GM12892 (cell line): ENCODE results near the gene FRMD5.

ENCODE experiments used
- DNase-seq: peaks from one replicate; pipeline ENCODE4 v3.0.0; 2011; ENCODE audit not compliant: insufficient read length
- FAIRE-seq: peaks from 2 replicates; lab custom pipeline; 2011; peaks lifted over from hg19 to GRCh38; lab: Jason Lieb, UNC
- POLR2A ChIP-seq: IDR thresholded peaks from 2 replicates; pipeline ENCODE4 v1.6.1; 2011; ENCODE audit warnings: low read depth, low read length, control low read depth
- POLR2AphosphoS5 ChIP-seq: IDR thresholded peaks from 2 replicates; pipeline ENCODE4 v1.6.1; 2011; ENCODE audit warnings: low read depth, low read length, control low read depth
- TAF1 ChIP-seq: IDR thresholded peaks from 2 replicates; pipeline ENCODE4 v1.6.1; 2011; ENCODE audit warnings: low read depth, mild to moderate bottlenecking, control low read depth, low read length, borderline replicate concordance

Gene FRMD5

GRCh38 chr15:44194323-44195150, 534 bp downstream of the FRMD5 start:
- TF ChIP-seq POLR2AphosphoS5 (no peak), TAF1 (no peak), POLR2A (no peak)
- FAIRE-seq = peak; percentile 24
- peak; percentile 32 for DNase-seq

- no peak for DNase-seq
- TF ChIP-seq TAF1 = no peak
- no peak for TF ChIP-seq POLR2AphosphoS5
- no peak for TF ChIP-seq POLR2A
- FAIRE-seq = no peak
Observed at GRCh38 chr15:44193651-44194322, 1.3 kb downstream of the FRMD5 start.

DNA sequence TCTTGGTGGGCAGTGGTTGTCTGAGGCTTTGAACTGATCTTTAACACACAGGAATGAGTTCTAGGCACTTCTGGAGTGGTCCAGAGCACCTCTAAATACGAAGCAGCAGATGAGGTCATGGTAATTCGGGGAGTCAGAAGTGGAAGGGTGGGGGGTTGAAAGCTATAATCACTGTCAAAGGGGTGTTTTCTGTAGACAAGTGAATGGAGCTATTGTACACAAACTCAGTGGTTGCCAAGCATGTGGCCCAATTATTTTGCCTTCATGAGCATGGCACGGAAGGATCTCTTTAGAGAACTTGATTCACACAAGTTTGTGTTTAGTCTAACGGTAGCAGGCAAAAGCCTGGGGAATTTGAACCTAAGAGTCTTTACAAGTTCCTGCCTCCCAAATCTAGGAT, 6.3 kb downstream of the FRMD5 start:
- DNase-seq = no peak
- FAIRE-seq = no peak
- no peak for TF ChIP-seq TAF1
- no peak for TF ChIP-seq POLR2AphosphoS5
- TF ChIP-seq POLR2A = no peak

DNA sequence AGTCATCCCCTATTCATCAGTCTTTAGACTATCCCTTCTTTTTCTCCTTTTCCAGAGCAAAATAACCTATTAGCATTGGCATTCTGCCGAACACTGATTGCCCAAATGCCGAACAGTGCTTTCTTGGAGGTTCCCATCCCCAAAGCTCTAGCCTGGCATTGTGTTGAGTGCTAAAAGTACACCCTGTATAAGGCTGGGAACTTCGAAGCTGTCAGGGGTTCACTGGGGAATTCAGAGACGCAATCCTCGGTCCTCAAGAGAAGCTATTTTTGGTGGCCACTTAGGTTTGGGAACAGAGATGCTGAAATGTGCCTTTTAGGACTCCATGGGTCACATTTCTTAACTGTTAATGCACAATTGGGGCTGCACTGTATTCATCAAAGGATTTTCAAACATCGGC, 8.4 kb downstream of the FRMD5 start:
- TF ChIP-seq POLR2A (no peak), TAF1 (no peak), POLR2AphosphoS5 (no peak)
- FAIRE-seq = no peak

GRCh38 chr15:44183363-44183762, 11.7 kb downstream of the FRMD5 start:
- FAIRE-seq (no peak), DNase-seq (no peak)
- TF ChIP-seq TAF1 = no peak
- TF ChIP-seq POLR2A = no peak
- TF ChIP-seq POLR2AphosphoS5 = no peak

More for the DNA sequence above, 8.4 kb downstream of the FRMD5 start:
- no peak for DNase-seq

DNA sequence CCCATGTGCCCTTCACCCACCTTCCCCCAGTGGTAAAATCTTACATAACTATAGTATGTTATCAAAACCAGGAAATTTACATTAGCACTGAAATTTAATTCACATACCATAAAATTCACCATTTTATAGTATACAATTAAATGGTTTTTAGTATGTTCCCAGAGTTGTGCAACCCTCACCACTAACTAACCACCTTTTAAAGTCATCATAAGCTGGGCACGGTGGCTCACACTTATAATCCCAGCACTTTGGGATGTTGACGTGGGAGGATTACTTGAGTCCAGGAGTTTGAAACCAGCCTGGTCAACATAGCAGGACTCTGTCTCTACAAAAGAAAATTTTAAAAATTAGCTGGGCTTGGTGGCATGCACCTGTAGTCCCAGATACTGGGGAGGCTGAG, 13.7 kb downstream of the FRMD5 start:
- FAIRE-seq (no peak), DNase-seq (no peak)
- TF ChIP-seq POLR2A = no peak
- TF ChIP-seq POLR2AphosphoS5 = no peak
- no peak for TF ChIP-seq TAF1

- no peak for DNase-seq
- FAIRE-seq = no peak
- no peak for TF ChIP-seq POLR2A
- TF ChIP-seq TAF1 = no peak
- no peak for TF ChIP-seq POLR2AphosphoS5
Observed at GRCh38 chr15:44177139-44177538, 17.9 kb downstream of the FRMD5 start.

DNA sequence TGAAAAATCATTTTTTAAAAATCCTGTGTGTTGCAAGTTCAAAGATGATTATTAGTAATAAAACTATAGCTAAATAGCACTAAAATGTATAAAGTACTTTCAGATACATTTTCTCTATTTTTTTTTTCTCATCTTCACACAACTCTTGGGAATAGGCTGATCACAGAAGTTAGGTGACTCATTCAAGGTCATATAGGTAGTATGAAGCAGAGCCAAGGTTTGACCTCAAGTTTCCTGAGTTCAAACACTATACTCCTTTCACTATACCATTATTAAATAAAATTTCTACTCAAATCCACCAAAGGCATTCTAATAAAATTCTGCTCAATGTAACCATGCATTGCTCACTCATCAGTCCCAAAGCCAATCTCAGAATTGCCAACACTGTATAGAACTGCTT, 21.3 kb downstream of the FRMD5 start:
- no peak for TF ChIP-seq POLR2A
- TF ChIP-seq POLR2AphosphoS5 = no peak
- no peak for TF ChIP-seq TAF1
- DNase-seq (no peak), FAIRE-seq (no peak)

GRCh38 chr15:44163370-44163769, 31.7 kb downstream of the FRMD5 start:
- no peak for DNase-seq
- TF ChIP-seq TAF1 (no peak), POLR2A (no peak), POLR2AphosphoS5 (no peak)
- FAIRE-seq = no peak

DNA sequence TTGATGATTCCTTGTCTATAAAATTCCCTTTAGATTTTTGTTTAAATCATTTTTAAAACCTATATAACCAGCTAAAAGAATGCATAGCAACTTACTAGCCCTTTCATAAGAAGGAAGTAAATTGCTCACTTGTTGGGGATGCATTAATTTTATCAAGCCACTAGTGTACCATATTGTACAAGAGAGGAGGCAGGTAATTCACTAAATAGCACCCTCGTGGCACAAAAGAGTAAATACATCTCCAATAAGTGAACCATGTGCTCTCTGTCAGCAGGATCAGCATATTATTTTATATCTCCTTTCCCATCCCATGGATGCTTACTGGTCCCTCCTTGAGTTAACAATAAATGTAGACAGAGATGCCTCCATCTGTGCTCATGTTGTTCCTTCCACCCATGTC, 34.3 kb downstream of the FRMD5 start:
- no peak for TF ChIP-seq POLR2AphosphoS5
- no peak for TF ChIP-seq POLR2A
- TF ChIP-seq TAF1 = no peak
- no peak for FAIRE-seq
- no peak for DNase-seq

- DNase-seq (no peak), FAIRE-seq (no peak)
- TF ChIP-seq POLR2AphosphoS5 (no peak), POLR2A (no peak), TAF1 (no peak)
Observed at GRCh38 chr15:44159492-44159891, 35.6 kb downstream of the FRMD5 start.

DNA sequence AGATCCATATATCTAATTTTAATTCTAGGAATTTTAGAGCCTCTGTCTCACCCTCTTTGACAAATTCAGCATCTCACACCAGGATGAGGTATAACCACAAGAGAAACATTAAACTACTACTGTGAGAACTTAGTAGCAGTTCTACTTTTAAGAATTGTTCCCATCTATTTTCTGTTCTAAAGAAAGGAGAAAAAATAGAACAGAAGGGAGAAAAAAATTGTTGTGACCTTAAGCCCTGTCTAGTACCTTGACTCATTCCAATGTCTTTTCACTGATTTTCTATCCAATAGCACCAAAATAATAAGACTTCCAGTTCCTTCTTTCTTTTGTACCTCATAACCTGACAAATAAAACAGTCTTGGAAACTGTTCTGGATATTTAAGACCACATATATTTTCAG, 37.0 kb downstream of the FRMD5 start:
- DNase-seq (no peak), FAIRE-seq (no peak)
- TF ChIP-seq POLR2A = no peak
- no peak for TF ChIP-seq POLR2AphosphoS5
- TF ChIP-seq TAF1 = no peak

GRCh38 chr15:44157679-44158078, 37.4 kb downstream of the FRMD5 start:
- TF ChIP-seq POLR2A (no peak), POLR2AphosphoS5 (no peak), TAF1 (no peak)
- FAIRE-seq (no peak), DNase-seq (no peak)
